HCT116 (cell line): ENCODE data around the gene CPNE5. TPM values are rescaled to one million over a fixed set of nuclear protein-coding genes. Genes with fewer than 3 reads are reported as not detected.

ENCODE experiments used
- ATAC-seq: fragments of 200-7000 bp; cut with Tn5 transposase; 2 replicates; pipeline ENCODE4 v1.9.1; 2020; ENCODE audit warnings: mild to moderate bottlenecking, moderate library complexity
- BruUV-seq: library from RNA; stranded (reverse); fragments of 400-500 nt; replicated peaks from 2 replicates; lab custom pipeline; 2021; lab: Mats Ljungman, UMichigan
- CTCF ChIA-PET: fragments of 300-600 bp; sonication (Branson Sonifier 250); formaldehyde crosslinking; loops from one replicate; lab custom pipeline; 2021; ENCODE audit warnings: antibody characterized with exemption; lab: Charles Lee
- POLR2A ChIA-PET: fragments of 300-600, 350-600 bp; sonication (Branson Sonifier 250); formaldehyde crosslinking; loops from one replicate; lab custom pipeline; 2021; ENCODE audit warnings: antibody characterized with exemption; lab: Charles Lee
- RAD21 ChIA-PET, 2 experiments: fragments of 300-600 bp; sonication (Branson Sonifier 250); formaldehyde crosslinking; loops; one replicate each; lab custom pipeline; 2023; ENCODE audit warnings: low total read pairs in 2 of 2; ENCODE audit not compliant: uncharacterized antibody in 2 of 2, unreplicated experiment in 2 of 2, low non-redundant PET in 1 of 2; lab: Charles Lee
- DNase-seq: peaks from one replicate; pipeline ENCODE4 v3.0.0-alpha.2; 2010; ENCODE audit warnings: low read depth, low spot score
- H2AFZ ChIP-seq: fragments of 200-600 bp; shearing (Covaris generic), sonication (generic); 2 replicates; pipeline ENCODE4 v1.6.1; 2017; ENCODE audit warnings: low read depth, mixed run types, mixed read lengths, antibody characterized with exemption, low read length; ENCODE audit not compliant: poor library complexity, severe bottlenecking
- H3K27ac ChIP-seq: 2 replicates; pipeline ENCODE4 v1.5.1; 2012; ENCODE audit warnings: low read depth, low read length
- H3K27me3 ChIP-seq: fragments of 200-600 bp; sonication (generic); 2 replicates; pipeline ENCODE4 v1.6.1; 2016; ENCODE audit warnings: mixed run types, low read length, mixed read lengths; ENCODE audit not compliant: insufficient read depth
- H3K36me3 ChIP-seq, 2 experiments: fragments of 200-500 bp in 1 of 2; fragments of 200-600 bp in 1 of 2; sonication (Bioruptor generic) in 1 of 2; sonication (generic) in 1 of 2; 2 replicates each; pipeline versions ENCODE4 v1.5.1 to v1.6.1; 2014 to 2016; ENCODE audit warnings: low read length in 2 of 2, inconsistent platforms in 1 of 2, mixed read lengths in 1 of 2, mixed run types in 1 of 2; ENCODE audit not compliant: insufficient read depth in 2 of 2, control insufficient read depth in 1 of 2
- H3K4me1 ChIP-seq, 2 experiments: fragments of 200-600 bp in 1 of 2; sonication (generic) in 1 of 2; 2 replicates each; pipeline versions ENCODE4 v1.5.1 to v1.6.1; 2012 to 2017; ENCODE audit warnings: low read length in 2 of 2, inconsistent platforms in 1 of 2, mild to moderate bottlenecking in 1 of 2, mixed read lengths in 1 of 2, mixed run types in 1 of 2, moderate library complexity in 1 of 2; ENCODE audit not compliant: insufficient read depth in 2 of 2, control insufficient read depth in 1 of 2
- H3K4me2 ChIP-seq: fragments of 200-600 bp; sonication (generic); 2 replicates; pipeline ENCODE4 v1.6.1; 2017; ENCODE audit warnings: mixed run types, low read length, mixed read lengths
- H3K4me3 ChIP-seq, 2 experiments: fragments of 200-600 bp in 1 of 2; sonication (generic) in 1 of 2; replicated peaks in 1 of 2; 2 replicates each; pipeline ENCODE4 v1.5.1; 2011 to 2016; ENCODE audit warnings: low read length in 2 of 2, control low read depth in 1 of 2, low read depth in 1 of 2, mild to moderate bottlenecking in 1 of 2, mixed read lengths in 1 of 2, mixed run types in 1 of 2
- H3K79me2 ChIP-seq: fragments of 200-600 bp; sonication (generic); 2 replicates; pipeline ENCODE4 v1.6.1; 2017; ENCODE audit warnings: mild to moderate bottlenecking, mixed run types, low read length, moderate library complexity, mixed read lengths; ENCODE audit not compliant: insufficient read depth
- H3K9ac ChIP-seq: fragments of 200-600 bp; sonication (generic); 2 replicates; pipeline ENCODE4 v1.6.1; 2016; ENCODE audit warnings: low read length, mixed read lengths
- H3K9me2 ChIP-seq: fragments of 200-600 bp; sonication (generic), shearing (Covaris generic); 2 replicates; pipeline ENCODE4 v1.6.1; 2017; ENCODE audit warnings: mixed run types, mild to moderate bottlenecking, moderate library complexity; ENCODE audit not compliant: insufficient read depth
- H3K9me3 ChIP-seq, 2 experiments: fragments of 200-500 bp in 1 of 2; fragments of 200-600 bp in 1 of 2; sonication (Bioruptor generic) in 1 of 2; sonication (generic) in 1 of 2; 2 replicates each; pipeline ENCODE4 v1.6.1; 2014 to 2017; ENCODE audit warnings: low read length in 2 of 2, mixed read lengths in 2 of 2, inconsistent platforms in 1 of 2, low read depth in 1 of 2, mild to moderate bottlenecking in 1 of 2, mixed run types in 1 of 2, moderate library complexity in 1 of 2; ENCODE audit not compliant: control insufficient read depth in 1 of 2, insufficient read depth in 1 of 2
- H4K20me1 ChIP-seq: fragments of 200-600 bp; sonication (generic), shearing (Covaris generic); 2 replicates; pipeline ENCODE4 v1.6.1; 2017; ENCODE audit warnings: mixed run types, mild to moderate bottlenecking, moderate library complexity; ENCODE audit not compliant: insufficient read depth
- ATF3 ChIP-seq: IDR thresholded peaks from 2 replicates; pipeline ENCODE4 v1.6.1; 2012
- CBX3 ChIP-seq: IDR thresholded peaks from 2 replicates; pipeline ENCODE4 v1.6.1; 2012; ENCODE audit warnings: low read depth
- CEBPB ChIP-seq: IDR thresholded peaks from 2 replicates; pipeline ENCODE4 v1.6.1; 2012; ENCODE audit warnings: low read depth
- EGR1 ChIP-seq: IDR thresholded peaks from 2 replicates; pipeline ENCODE4 v1.6.1; 2012; ENCODE audit warnings: low read depth
- EZH2 ChIP-seq: fragments of 200-600 bp; sonication (generic); IDR thresholded peaks from 2 replicates; pipeline ENCODE4 v1.6.1; 2017; ENCODE audit warnings: antibody characterized with exemption, mixed run types
- EZH2phosphoT487 ChIP-seq: fragments of 200-600 bp; IDR thresholded peaks from 2 replicates; pipeline ENCODE4 v1.6.1; 2018; ENCODE audit warnings: antibody characterized with exemption, borderline replicate concordance
- JUND ChIP-seq: IDR thresholded peaks from 2 replicates; pipeline ENCODE4 v1.6.1; 2012
- POLR2A ChIP-seq: IDR thresholded peaks from 2 replicates; pipeline ENCODE4 v1.7.0; 2011; ENCODE audit warnings: borderline replicate concordance; ENCODE audit not compliant: insufficient read depth, insufficient read length; ENCODE audit errors: extremely low read depth
- REST ChIP-seq: IDR thresholded peaks from 2 replicates; pipeline ENCODE4 v1.6.1; 2012; ENCODE audit warnings: low read depth
- SP1 ChIP-seq: IDR thresholded peaks from 2 replicates; pipeline ENCODE4 v1.6.1; 2012; ENCODE audit warnings: low read depth
- TCF7L2 ChIP-seq: IDR thresholded peaks from 2 replicates; pipeline ENCODE4 v1.7.0; 2011; ENCODE audit warnings: borderline replicate concordance, inconsistent platforms; ENCODE audit not compliant: insufficient read depth, insufficient read length; ENCODE audit errors: extremely low read depth
- YY1 ChIP-seq: IDR thresholded peaks from 2 replicates; pipeline ENCODE4 v1.6.1; 2011; ENCODE audit warnings: low read length, low read depth, moderate library complexity, mild to moderate bottlenecking; ENCODE audit not compliant: insufficient replicate concordance; ENCODE audit errors: extremely low read depth
- ZBTB33 ChIP-seq: IDR thresholded peaks from 2 replicates; pipeline ENCODE4 v1.6.1; 2011; ENCODE audit warnings: mild to moderate bottlenecking, low read length, moderate library complexity; ENCODE audit not compliant: insufficient replicate concordance; ENCODE audit errors: extremely low read depth
- ZFX ChIP-seq: fragments of 450-650 bp; IDR thresholded peaks from 2 replicates; pipeline ENCODE4 v1.6.1; 2017
- ZNF274 ChIP-seq: fragments of 200-500 bp; sonication (Bioruptor generic); IDR thresholded peaks from 2 replicates; pipeline ENCODE4 v1.6.1; 2014; ENCODE audit warnings: mild to moderate bottlenecking, low read depth, low read length, inconsistent platforms
- intact Hi-C: fragments of 100-400 bp; cut with micrococcal nuclease; formaldehyde crosslinking; loops from 2 replicates; pipeline ENCODE4 v1.10.0; 2022
- total RNA-seq: library from RNA; stranded (reverse); gene quantifications from one replicate; pipeline ENCODE4 v1.2.1, GENCODE V29; 2021; ENCODE audit not compliant: unreplicated experiment
- TF ChIP-seq, protein P1 (sequence below), 3 experiments: fragments of 200-600 bp in 1 of 3; sonication (generic) in 1 of 3; IDR thresholded peaks in 2 of 3; conservative IDR thresholded peaks in 1 of 3; 2 replicates each; pipeline ENCODE4 v1.5.1; 2012 to 2017; ENCODE audit warnings: low read depth in 2 of 3, low read length in 2 of 3, antibody characterized with exemption in 1 of 3, borderline replicate concordance in 1 of 3, control low read depth in 1 of 3, mild to moderate bottlenecking in 1 of 3, mixed read lengths in 1 of 3, mixed run types in 1 of 3, moderate library complexity in 1 of 3; ENCODE audit not compliant: insufficient read depth in 1 of 3

Gene CPNE5
- total RNA-seq, 1 experiment from 2014 or later = not detected

- CTCF ChIA-PET = interaction anchor here (1.0 kb wide), 1 partner anchor 21 kb away, joined by 3 read pairs; no protein-coding TSS in a partner anchor
- no peaks in the 10 kb centered on the region for H3K79me2 ChIP-seq
- TF ChIP-seq ATF3 = no peak
- TF ChIP-seq REST = no peak
- no peak for TF ChIP-seq JUND
- TF ChIP-seq CEBPB = no peak
- TF ChIP-seq CBX3 = no peak
- no peak for TF ChIP-seq TCF7L2
- no peak for TF ChIP-seq ZBTB33
- no peak for TF ChIP-seq ZFX
- no peak for TF ChIP-seq EGR1
- TF ChIP-seq ZNF274 = no peak
- no peak for TF ChIP-seq POLR2A
- TF ChIP-seq, protein P1, sequence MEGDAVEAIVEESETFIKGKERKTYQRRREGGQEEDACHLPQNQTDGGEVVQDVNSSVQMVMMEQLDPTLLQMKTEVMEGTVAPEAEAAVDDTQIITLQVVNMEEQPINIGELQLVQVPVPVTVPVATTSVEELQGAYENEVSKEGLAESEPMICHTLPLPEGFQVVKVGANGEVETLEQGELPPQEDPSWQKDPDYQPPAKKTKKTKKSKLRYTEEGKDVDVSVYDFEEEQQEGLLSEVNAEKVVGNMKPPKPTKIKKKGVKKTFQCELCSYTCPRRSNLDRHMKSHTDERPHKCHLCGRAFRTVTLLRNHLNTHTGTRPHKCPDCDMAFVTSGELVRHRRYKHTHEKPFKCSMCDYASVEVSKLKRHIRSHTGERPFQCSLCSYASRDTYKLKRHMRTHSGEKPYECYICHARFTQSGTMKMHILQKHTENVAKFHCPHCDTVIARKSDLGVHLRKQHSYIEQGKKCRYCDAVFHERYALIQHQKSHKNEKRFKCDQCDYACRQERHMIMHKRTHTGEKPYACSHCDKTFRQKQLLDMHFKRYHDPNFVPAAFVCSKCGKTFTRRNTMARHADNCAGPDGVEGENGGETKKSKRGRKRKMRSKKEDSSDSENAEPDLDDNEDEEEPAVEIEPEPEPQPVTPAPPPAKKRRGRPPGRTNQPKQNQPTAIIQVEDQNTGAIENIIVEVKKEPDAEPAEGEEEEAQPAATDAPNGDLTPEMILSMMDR (IDR thresholded peaks at IDR 0.05 in 2 of 3, conservative IDR thresholded peaks at IDR 0.05 in 1 of 3; ENCODE audit: borderline replicate concordance in 1 of 3, insufficient read depth in 1 of 3, low read depth in 2 of 3, low read length in 2 of 3) = no peak
- no peak for TF ChIP-seq YY1
- no peak for TF ChIP-seq EZH2
- TF ChIP-seq EZH2phosphoT487 = no peak
- TF ChIP-seq SP1 = no peak
- no peaks in the 10 kb centered on the region for H3K9me2 ChIP-seq
- H3K27me3 ChIP-seq = peaks cover 10% of the 10 kb centered on the region; the same call in 1 of the 2 replicates
- no peak overlapping the region for H2AFZ ChIP-seq
- no peaks in the 10 kb centered on the region for H3K9me3 ChIP-seq
- DNase-seq = no peak
- H3K36me3 ChIP-seq = no peaks in the 10 kb centered on the region
- no peak overlapping the region for H3K4me3 ChIP-seq
- H4K20me1 ChIP-seq = no peaks in the 10 kb centered on the region
- H3K4me1 ChIP-seq = no peaks in the 10 kb centered on the region
- no peak overlapping the region for H3K4me2 ChIP-seq
- no peak for ATAC-seq
- H3K27ac ChIP-seq = no peak overlapping the region
- intact Hi-C loops = no loop called here
- BruUV-seq = no TSS peak
- RAD21 ChIA-PET = no interaction called here
- POLR2A ChIA-PET = no interaction called here
- H3K9ac ChIP-seq = no peak overlapping the region
Observed at GRCh38 chr6:36803482-36803881, 35.8 kb downstream of the CPNE5 start.
